ENCODE data around the gene ATP13A4.

The ATP13A4 gene

GRCh38 chr3:193506921-193507320 is 47.8 kb downstream of the ATP13A4 start:
- no peak for DNase-seq (ENCODE audit: low spot score)
- TF ChIP-seq, protein P1, sequence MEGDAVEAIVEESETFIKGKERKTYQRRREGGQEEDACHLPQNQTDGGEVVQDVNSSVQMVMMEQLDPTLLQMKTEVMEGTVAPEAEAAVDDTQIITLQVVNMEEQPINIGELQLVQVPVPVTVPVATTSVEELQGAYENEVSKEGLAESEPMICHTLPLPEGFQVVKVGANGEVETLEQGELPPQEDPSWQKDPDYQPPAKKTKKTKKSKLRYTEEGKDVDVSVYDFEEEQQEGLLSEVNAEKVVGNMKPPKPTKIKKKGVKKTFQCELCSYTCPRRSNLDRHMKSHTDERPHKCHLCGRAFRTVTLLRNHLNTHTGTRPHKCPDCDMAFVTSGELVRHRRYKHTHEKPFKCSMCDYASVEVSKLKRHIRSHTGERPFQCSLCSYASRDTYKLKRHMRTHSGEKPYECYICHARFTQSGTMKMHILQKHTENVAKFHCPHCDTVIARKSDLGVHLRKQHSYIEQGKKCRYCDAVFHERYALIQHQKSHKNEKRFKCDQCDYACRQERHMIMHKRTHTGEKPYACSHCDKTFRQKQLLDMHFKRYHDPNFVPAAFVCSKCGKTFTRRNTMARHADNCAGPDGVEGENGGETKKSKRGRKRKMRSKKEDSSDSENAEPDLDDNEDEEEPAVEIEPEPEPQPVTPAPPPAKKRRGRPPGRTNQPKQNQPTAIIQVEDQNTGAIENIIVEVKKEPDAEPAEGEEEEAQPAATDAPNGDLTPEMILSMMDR (conservative IDR thresholded peaks at IDR 0.05; ENCODE audit: low read depth): no peak
- ChIA-PET POLR2A (ENCODE audit: low non-redundant PET) (no interaction called here), CTCF (no interaction called here)
- no peak overlapping the region for H3K27ac ChIP-seq

- ChIA-PET CTCF (interaction anchor here (0.6 kb wide), 1 partner anchor 134 kb away, joined by 4 read pairs; no protein-coding TSS in a partner anchor), POLR2A (ENCODE audit: low non-redundant PET) (no interaction called here)
- no peak overlapping the region for H3K27ac ChIP-seq
- no peak for DNase-seq (ENCODE audit: low spot score)
- TF ChIP-seq, protein P1 (conservative IDR thresholded peaks at IDR 0.05; ENCODE audit: low read depth): no peak
Observed at GRCh38 chr3:193502871-193503270, 51.8 kb downstream of the ATP13A4 start.

DNA sequence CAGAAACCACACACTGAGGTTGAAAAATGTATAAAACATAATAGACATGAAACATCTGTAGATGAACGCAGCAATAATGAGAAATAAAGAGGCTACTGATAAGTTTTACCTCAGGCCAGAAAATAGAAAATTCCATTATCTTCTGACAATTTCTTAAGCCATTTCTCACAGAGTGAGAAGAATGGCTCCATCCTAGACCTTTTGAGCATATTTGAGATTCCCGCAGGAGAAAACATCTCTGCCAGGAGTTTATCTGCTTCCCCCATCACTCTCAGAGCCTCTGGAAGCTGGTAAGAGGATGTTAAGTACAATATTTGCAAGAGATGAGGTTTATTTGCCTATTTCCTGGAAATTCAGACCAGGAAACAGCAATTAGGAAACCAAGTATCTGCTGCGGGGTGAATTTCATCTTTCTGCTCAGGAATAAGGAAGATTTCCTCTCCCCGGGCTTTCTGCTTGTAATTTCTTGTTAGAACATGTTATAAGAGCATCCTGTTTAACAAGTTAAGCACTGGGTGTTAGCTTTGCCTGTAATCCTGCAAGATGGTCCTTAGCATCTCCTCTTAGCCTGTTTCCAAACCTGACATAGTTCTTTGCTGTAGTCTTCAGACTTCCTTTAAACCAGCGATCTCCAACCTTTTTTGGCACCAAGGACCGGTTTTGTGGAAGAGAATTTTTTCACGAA is 54.8 kb downstream of the ATP13A4 start:
- TF ChIP-seq, protein P1 (conservative IDR thresholded peaks at IDR 0.05; ENCODE audit: low read depth): no peak
- no peak overlapping the region for H3K27ac ChIP-seq
- ChIA-PET POLR2A (ENCODE audit: low non-redundant PET) (no interaction called here), CTCF (interaction anchor here (0.7 kb wide), 1 partner anchor 75 kb away, joined by 3 read pairs; no protein-coding TSS in a partner anchor)
- DNase-seq (ENCODE audit: low spot score): no peak

DNA sequence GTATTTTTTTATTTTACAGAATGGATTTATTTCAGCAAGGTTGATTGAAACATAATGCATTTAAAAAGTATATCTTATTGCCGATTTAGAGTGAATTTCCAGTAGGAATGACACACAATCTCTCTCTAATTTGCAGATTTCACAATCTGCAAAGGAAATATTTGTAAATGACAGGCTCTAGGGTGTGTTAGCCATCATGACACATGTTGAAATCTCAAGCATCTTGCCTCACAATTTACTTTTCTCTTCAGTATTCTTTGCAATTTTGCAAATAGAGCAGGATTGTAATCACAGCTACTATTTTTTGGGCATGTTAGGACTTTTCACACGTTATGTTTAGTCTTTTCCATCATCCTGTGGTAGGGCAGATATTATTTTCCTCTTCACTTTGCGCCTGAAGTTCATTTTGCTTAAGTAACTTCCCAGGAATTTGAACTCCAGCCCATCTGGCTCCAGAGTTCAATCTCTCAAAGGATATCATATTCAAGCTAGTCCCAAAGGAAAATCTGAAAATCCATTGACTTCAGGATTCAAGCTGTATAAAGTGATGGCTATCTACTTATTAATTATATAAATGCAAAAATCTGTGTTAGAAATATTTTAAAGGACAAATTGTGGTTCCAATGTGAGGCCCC is 55.4 kb downstream of the ATP13A4 start:
- TF ChIP-seq, protein P1 (conservative IDR thresholded peaks at IDR 0.05; ENCODE audit: low read depth): no peak
- no peak overlapping the region for H3K27ac ChIP-seq
- no peak for DNase-seq (ENCODE audit: low spot score)
- POLR2A ChIA-PET (ENCODE audit: low non-redundant PET): no interaction called here
- CTCF ChIA-PET: no interaction called here

GRCh38 chr3:193498215-193498614 is 56.5 kb downstream of the ATP13A4 start:
- no peak overlapping the region for H3K27ac ChIP-seq
- TF ChIP-seq, protein P1 (conservative IDR thresholded peaks at IDR 0.05; ENCODE audit: low read depth): no peak
- DNase-seq (ENCODE audit: low spot score): no peak
- ChIA-PET POLR2A (ENCODE audit: low non-redundant PET) (no interaction called here), CTCF (no interaction called here)

GRCh38 chr3:193496658-193497057 is 58.0 kb downstream of the ATP13A4 start:
- no peak for DNase-seq (ENCODE audit: low spot score)
- ChIA-PET POLR2A (ENCODE audit: low non-redundant PET) (no interaction called here), CTCF (no interaction called here)
- TF ChIP-seq, protein P1 (conservative IDR thresholded peaks at IDR 0.05; ENCODE audit: low read depth): no peak
- no peak overlapping the region for H3K27ac ChIP-seq
